GM12878 (cell line): Measurements from ENCODE around the gene LHFPL5.

Experiments
- CREM ChIP-seq: IDR thresholded peaks from 2 replicates; pipeline ENCODE4 v1.6.1; 2014; ENCODE audit warnings: antibody characterized with exemption, low read depth
- CTCF ChIP-seq, 3 experiments: IDR thresholded peaks in 2 of 3; conservative IDR thresholded peaks in 1 of 3; 2 replicates each; pipeline ENCODE4 v1.5.1; 2011; ENCODE audit warnings: low read depth in 3 of 3, low read length in 3 of 3, mild to moderate bottlenecking in 3 of 3, control low read depth in 2 of 3, moderate library complexity in 2 of 3, inconsistent platforms in 1 of 3, mixed read lengths in 1 of 3; ENCODE audit not compliant: control insufficient read depth in 2 of 3, insufficient read depth in 1 of 3; ENCODE audit errors: extremely low read depth in 1 of 3
- CUX1 ChIP-seq: IDR thresholded peaks from 2 replicates; pipeline ENCODE4 v1.6.1; 2012; ENCODE audit warnings: improper control_type of control experiment, low read depth, low read length; ENCODE audit not compliant: insufficient replicate concordance
- EGR1 ChIP-seq, 2 experiments: IDR thresholded peaks; 1 replicate in 1 of 2; 2 replicates in 1 of 2; pipeline ENCODE4 v1.6.1; 2011 to 2012; ENCODE audit warnings: low read depth in 2 of 2, low read length in 2 of 2, borderline replicate concordance in 1 of 2, mild to moderate bottlenecking in 1 of 2, moderate library complexity in 1 of 2
- JUND ChIP-seq: IDR thresholded peaks from 2 replicates; pipeline ENCODE4 v1.6.1; 2012; ENCODE audit warnings: low read depth, mild to moderate bottlenecking, low read length, improper control_type of control experiment, moderate library complexity
- NKRF ChIP-seq: fragments of 450-650 bp; conservative IDR thresholded peaks from 2 replicates; pipeline ENCODE4 v1.6.1; 2017; ENCODE audit warnings: mild to moderate bottlenecking, moderate library complexity
- POLR2A ChIP-seq: IDR thresholded peaks from 2 replicates; pipeline ENCODE4 v1.6.1; 2011; ENCODE audit warnings: low read depth, mild to moderate bottlenecking, low read length
- POLR2AphosphoS5 ChIP-seq: IDR thresholded peaks from 2 replicates; pipeline ENCODE4 v1.6.1; 2011; ENCODE audit warnings: mild to moderate bottlenecking, low read length, inconsistent platforms
- SUZ12 ChIP-seq: fragments of 200-600 bp; sonication (generic); IDR thresholded peaks from one replicate; pipeline ENCODE4 v1.6.1; 2018; ENCODE audit warnings: antibody characterized with exemption, mild to moderate bottlenecking; ENCODE audit not compliant: unreplicated experiment

- TF ChIP-seq POLR2AphosphoS5 = no peak
- no peak for TF ChIP-seq POLR2A
- no peak for TF ChIP-seq CTCF (IDR thresholded peaks at IDR 0.05 in 2 of 3, conservative IDR thresholded peaks at IDR 0.05 in 1 of 3; ENCODE audit: control insufficient read depth in 2 of 3, extremely low read depth in 1 of 3, insufficient read depth in 1 of 3, low read depth in 3 of 3, low read length in 3 of 3)
- no peak for TF ChIP-seq CUX1
- TF ChIP-seq CREM = no peak
- TF ChIP-seq JUND = no peak
- TF ChIP-seq SUZ12 = no peak
- no peak for TF ChIP-seq EGR1 (IDR thresholded peaks at IDR 0.05; ENCODE audit: borderline replicate concordance in 1 of 2, low read depth in 2 of 2, low read length in 2 of 2)
- no peak for TF ChIP-seq NKRF
Measured at GRCh38 chr6:35781290-35781689, 23.9 kb upstream of the LHFPL5 start.
